GM18498 (cell line): ENCODE results near the gene C4orf17.

Source experiments
- ATAC-seq: cut with Tn5 transposase; IDR thresholded peaks from one replicate; pipeline ENCODE4 v1.9.1; 2021; ENCODE audit warnings: mild to moderate bottlenecking, moderate library complexity; ENCODE audit not compliant: unreplicated experiment

C4orf17 gene

GRCh38 chr4:99536848-99537247, 26.0 kb downstream of the C4orf17 start:
- ATAC-seq = no peak

- no peak for ATAC-seq
These were observed 26.9 kb downstream of the C4orf17 start for GRCh38 chr4:99537674-99538073.

GRCh38 chr4:99540277-99540939, 29.6 kb downstream of the C4orf17 start:
- no peak for ATAC-seq

GRCh38 chr4:99552872-99553271, 42.1 kb downstream of the C4orf17 start:
- no peak for ATAC-seq

GRCh38 chr4:99563310-99564186, 52.7 kb downstream of the C4orf17 start, which contains the start of gene TRMT10A:
Gene TRMT10A, minus strand, starts transcription at chr4:99564039. Its CDS starts 4,701 bp downstream, at chr4:99559338.
- peak; percentile 96 for ATAC-seq

GRCh38 chr4:99564921-99565320, 54.1 kb downstream of the C4orf17 start:
- ATAC-seq = no peak

- ATAC-seq = no peak
These were observed 61.1 kb downstream of the C4orf17 start for GRCh38 chr4:99571883-99572282.

- ATAC-seq = no peak
These were observed 61.9 kb downstream of the C4orf17 start for GRCh38 chr4:99572527-99573240.

- ATAC-seq = no peak
These were observed 63.0 kb downstream of the C4orf17 start for GRCh38 chr4:99573735-99574368.

GRCh38 chr4:99574530-99575324, 63.9 kb downstream of the C4orf17 start, which contains the start of gene MTTP:
Gene MTTP, plus strand, starts transcription at chr4:99574824. Its CDS starts 86 bp downstream, at chr4:99574910.
- peak; percentile 74 for ATAC-seq

- ATAC-seq = no peak
These were observed 67.9 kb downstream of the C4orf17 start for GRCh38 chr4:99578714-99579113.

GRCh38 chr4:99585516-99585915, 74.7 kb downstream of the C4orf17 start:
- ATAC-seq = no peak

- ATAC-seq = no peak
These were observed 75.5 kb downstream of the C4orf17 start for GRCh38 chr4:99586322-99586721.

- no peak for ATAC-seq
These were observed 76.0 kb downstream of the C4orf17 start for GRCh38 chr4:99586797-99587196.

- no peak for ATAC-seq
These were observed 76.5 kb downstream of the C4orf17 start for GRCh38 chr4:99587309-99587708.

- ATAC-seq = no peak
These were observed 77.0 kb downstream of the C4orf17 start for GRCh38 chr4:99587803-99588202.

- ATAC-seq = no peak
These were observed 80.9 kb downstream of the C4orf17 start for GRCh38 chr4:99591757-99592156.
